HG03571 (cell line): ENCODE results near the gene ZBTB49.

Experiments used
- ATAC-seq: cut with Tn5 transposase; IDR thresholded peaks from one replicate; pipeline ENCODE4 v1.9.1; 2021; ENCODE audit not compliant: unreplicated experiment

Gene ZBTB49

DNA sequence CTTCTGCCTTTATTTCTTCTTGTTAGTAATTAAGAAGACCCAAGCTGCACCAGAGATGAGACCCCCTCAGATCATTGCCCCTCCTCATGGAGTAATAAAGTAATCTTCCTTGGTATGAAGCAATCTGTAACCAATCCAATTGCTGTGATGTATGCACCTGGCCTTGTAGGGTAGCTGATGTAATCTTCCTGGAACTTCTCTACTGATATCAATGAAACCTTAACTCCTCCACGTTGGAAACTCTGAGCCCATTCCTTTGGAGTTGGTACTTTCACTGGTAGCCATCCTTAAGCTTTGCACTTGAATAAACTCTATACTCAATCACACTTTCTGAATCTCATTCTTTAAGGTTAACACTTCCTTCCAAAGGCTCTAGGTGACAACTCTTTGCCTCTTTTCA is 65.3 kb downstream of the ZBTB49 start:
- ATAC-seq, result no peak

DNA sequence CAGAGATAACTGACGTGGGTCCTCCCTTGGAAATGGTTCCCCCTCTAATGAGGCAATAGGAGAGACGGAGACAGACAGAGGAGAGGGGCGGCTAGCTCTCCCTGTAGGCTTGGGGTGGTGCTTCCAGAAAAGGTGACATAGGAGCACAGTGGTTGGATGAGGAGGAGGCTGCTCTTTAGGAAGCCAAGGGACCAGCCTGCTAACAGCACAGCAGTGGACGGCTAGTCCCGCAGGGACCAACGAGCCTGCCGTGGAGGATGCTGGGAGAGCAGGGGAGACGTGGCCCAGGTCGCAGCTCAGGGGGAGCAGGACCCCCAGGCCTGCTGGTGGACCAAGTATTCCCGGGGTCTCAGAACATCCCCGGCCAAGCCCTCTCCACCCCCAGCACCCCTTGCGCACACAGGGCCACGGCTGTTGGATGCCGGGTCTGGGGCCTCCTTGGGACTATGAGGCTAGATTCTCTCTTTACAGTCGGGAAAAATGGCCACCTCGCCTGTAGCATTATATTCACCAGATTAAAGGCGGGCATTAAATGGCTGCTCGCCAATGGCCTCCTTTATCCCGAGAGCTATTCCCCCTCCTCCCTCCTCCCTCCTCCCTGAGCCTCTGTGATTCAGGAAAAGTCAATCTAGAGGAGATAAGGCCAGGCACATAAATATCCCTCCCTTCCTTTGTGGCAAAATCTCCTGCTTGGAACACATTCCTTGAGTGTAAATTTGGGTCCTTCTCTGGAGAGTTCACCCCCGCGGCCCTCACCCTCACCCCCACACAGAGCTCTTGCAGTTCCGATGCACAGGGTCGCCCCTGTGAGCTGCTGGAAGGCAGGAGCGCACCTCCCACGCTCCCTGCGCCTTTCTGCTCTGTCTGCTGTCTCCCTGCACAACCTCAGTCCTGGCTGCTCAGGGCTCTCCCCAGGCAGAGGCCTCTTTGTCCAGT is 66.3 kb downstream of the ZBTB49 start:
- no peak for ATAC-seq

DNA sequence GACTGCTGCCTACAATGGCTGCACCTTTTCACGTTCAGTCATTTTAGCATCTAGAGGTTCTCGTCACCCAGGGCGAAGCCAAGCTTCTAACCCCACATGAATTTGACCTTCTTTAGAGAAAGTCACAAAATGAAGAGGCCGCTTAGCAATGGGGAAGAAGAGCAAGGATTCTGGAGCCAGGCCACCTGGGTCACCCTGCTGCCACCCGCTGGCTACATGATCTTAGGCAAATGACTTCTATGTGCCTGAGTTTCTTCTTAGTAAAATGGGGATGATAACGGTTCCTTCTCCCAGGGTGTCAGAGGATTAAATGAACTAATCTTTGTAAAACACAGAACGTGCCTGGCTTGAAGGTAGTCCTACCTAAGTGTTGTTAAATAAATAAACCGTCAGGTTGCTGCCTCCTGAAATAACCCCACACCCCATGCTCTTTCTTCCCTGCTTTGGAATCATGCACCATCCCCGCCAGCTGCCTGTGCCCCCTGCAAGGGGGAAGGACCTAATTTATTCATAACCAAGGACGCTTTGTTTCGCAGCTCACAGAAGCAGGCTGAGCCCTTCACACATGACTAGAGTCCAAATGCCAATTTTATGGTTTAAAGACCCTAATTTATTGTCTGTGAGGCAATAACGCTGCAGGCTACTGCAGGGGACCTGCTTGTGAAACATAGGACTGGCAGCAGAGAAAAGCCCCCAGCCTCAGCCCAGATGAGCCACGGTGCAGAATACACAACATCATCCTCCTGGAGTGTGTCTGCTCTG is 68.2 kb downstream of the ZBTB49 start:
- ATAC-seq, result no peak

DNA sequence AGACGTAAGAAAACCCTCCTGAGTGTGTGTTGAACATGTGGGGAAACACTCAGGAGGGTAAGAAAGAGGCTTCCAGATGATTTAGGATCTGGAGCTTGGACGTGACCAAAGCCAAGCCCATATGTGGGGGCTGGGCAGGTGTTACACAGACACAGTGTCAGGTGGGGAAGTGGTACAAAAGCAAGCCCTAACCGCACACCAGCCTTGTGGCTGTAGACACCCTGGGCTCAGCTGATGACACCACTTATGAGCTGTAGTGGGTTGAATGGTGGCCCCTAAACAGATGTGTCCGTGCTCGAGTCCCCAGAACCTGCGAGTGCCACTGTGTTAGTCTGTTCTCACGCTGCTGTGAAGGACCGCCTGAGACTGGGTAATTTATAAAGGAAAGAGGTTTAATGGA is 71.8 kb downstream of the ZBTB49 start:
- ATAC-seq, result no peak

DNA sequence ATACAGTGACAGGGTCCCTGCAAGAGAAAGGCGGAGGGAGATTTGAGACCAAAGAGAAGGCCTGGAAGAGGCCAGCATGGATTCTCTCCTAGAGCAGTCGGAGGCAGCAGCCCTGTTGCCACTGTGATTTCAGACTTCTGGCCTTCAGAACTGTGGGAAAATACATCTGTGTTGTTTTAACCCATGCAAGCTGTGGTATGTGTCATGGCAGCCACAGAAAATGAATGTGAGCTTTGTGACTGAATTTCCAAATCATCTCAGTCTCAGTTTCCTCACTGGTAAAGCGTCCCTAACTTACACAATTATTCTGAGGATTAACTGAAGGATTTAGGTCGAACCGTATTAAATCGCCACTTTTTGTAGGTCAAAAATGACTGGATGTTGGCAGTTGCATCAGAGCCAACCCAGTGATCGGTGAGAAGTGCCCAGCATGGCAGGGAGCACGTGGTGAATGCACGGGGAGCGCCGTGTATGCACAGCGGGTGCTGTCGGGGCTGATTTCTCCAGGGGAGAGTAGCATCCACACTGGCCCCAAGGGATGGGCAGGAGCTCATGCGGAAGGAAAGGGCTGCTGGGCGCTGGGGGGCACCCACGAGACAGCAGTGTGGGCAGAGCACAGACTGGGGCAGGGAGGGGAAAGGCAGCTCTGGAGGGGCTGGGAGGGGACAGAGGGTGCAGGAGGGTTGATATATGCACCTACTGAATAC is 73.1 kb downstream of the ZBTB49 start:
- no peak for ATAC-seq

DNA sequence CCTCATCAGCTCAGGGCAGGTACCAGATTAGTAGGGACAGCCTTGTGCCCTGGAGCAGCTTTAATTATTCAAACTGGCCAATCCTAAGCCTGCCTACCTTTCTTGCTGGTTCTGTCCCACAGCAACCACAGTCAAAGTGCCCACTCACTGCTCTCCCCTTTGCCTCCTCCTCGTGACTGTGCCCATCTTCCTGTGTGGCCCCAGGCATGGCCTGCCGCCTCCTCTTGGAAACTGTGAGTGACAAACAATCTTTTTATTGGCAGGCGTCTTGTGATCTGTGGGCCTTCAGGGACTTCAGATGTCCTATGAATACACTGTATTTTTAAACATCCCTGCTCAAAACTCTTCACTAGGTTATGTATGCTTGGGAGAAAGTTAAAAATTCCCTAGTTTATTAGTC is 74.0 kb downstream of the ZBTB49 start:
- ATAC-seq, result no peak

DNA sequence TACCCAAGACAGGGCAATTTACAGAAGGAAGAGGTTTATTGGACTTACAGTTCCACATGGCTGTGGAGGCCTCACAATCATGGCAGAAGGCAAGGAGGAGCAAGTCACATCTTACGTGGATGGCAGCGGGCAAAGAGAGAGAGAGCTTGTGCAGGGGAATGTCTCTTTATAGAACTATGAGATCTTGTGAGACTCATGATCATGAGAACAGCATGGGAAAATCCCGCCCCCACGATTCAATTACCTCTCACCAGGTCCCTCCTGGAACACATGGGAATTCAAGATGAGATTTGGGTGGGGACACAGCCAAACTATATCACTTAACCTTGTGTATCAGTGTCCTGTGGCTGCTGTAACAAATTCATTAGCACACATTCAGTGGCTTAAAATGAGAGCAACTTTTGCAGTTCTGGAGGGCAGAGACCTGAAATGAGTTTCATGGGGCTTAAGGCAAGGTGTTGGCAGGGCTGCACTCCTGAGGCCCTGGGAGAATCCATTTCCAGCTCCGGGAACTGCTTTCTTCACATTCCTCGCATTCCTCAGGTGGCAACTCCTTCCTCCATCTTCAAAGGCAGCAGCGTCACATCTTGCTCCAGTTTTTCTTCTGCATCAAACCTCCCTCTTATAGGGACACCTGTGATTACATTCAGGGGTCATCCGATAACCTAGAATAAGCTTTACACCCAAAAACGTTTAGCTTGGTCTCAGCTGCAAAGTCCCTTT is 74.6 kb downstream of the ZBTB49 start:
- ATAC-seq, result no peak

DNA sequence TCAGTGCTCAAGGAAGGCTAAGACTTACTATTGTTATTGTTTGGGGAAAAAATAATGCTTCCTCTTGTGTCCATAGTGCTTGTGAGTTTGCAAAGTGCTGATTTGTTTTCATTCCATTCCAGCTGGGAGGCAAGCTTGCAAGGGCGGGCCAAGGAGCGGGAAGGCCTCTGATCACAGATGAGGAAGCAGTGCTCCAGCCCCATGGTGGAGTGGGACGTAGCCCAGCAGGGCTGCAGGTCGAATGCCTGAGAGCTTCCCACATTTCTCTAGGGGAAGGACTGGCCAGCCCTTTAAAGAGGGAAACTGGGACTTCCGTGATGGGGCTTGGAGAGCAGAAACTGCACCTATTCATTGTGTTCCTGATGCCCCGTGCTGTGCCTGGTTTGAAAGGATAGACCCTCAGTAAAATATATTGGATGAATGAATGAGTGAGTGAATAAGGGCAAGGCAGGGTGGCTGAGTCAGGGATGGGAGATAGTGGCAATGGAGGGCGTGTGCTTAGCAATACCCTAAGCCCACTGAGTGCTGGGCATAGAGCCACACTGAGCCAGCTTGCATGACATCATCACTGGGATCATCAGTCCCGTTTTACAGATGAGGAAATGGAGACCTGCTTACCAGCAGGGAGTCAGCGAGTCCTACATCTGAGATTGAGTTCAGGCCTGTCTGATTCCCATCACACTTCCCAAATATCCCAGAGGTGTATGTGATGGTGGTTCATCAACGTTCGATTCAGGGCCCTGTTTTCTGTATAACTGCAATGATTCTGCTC is 78.9 kb downstream of the ZBTB49 start:
- ATAC-seq, result no peak
